ENCODE results near the gene SLC49A3.

DNA sequence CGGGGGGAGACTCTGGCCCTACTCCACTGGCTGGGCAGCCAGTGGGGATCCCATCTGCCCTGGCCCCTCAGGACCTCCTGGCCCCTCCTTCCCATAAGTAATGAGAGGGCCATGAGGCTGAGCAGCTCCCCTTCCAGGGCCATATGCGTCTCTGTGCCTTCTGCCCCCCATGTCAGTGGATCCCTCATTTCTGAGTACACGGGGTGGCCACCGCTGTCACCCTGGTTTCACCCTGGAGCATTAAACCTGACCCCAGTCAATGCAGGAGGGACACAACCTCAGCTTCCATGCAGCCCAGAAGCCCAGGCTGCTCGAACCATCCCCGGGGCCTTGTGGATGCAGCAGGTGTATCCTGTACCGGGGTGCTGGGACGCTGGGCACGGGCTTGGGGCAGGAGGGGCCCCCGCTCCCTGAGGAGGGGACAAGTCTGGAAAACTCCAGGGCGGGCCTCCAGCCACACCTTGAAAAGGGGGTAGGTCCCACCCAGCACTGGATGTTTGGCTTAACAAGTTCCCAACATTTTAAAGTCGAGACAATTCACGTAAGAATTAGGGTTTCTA lies 39.1 kb downstream of the SLC49A3 start:
- TF ChIP-seq POLR2A (IDR thresholded peaks at IDR 0.05; ENCODE audit: borderline replicate concordance, extremely low read depth, insufficient read depth, insufficient read length) = no peak
- TF ChIP-seq, protein P1, sequence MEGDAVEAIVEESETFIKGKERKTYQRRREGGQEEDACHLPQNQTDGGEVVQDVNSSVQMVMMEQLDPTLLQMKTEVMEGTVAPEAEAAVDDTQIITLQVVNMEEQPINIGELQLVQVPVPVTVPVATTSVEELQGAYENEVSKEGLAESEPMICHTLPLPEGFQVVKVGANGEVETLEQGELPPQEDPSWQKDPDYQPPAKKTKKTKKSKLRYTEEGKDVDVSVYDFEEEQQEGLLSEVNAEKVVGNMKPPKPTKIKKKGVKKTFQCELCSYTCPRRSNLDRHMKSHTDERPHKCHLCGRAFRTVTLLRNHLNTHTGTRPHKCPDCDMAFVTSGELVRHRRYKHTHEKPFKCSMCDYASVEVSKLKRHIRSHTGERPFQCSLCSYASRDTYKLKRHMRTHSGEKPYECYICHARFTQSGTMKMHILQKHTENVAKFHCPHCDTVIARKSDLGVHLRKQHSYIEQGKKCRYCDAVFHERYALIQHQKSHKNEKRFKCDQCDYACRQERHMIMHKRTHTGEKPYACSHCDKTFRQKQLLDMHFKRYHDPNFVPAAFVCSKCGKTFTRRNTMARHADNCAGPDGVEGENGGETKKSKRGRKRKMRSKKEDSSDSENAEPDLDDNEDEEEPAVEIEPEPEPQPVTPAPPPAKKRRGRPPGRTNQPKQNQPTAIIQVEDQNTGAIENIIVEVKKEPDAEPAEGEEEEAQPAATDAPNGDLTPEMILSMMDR (IDR thresholded peaks at IDR 0.05 in 2 of 3, conservative IDR thresholded peaks at IDR 0.05 in 1 of 3; ENCODE audit: borderline replicate concordance in 1 of 3, insufficient read depth in 1 of 3, low read depth in 2 of 3, low read length in 2 of 3) = no peak
- TF ChIP-seq, protein P2, sequence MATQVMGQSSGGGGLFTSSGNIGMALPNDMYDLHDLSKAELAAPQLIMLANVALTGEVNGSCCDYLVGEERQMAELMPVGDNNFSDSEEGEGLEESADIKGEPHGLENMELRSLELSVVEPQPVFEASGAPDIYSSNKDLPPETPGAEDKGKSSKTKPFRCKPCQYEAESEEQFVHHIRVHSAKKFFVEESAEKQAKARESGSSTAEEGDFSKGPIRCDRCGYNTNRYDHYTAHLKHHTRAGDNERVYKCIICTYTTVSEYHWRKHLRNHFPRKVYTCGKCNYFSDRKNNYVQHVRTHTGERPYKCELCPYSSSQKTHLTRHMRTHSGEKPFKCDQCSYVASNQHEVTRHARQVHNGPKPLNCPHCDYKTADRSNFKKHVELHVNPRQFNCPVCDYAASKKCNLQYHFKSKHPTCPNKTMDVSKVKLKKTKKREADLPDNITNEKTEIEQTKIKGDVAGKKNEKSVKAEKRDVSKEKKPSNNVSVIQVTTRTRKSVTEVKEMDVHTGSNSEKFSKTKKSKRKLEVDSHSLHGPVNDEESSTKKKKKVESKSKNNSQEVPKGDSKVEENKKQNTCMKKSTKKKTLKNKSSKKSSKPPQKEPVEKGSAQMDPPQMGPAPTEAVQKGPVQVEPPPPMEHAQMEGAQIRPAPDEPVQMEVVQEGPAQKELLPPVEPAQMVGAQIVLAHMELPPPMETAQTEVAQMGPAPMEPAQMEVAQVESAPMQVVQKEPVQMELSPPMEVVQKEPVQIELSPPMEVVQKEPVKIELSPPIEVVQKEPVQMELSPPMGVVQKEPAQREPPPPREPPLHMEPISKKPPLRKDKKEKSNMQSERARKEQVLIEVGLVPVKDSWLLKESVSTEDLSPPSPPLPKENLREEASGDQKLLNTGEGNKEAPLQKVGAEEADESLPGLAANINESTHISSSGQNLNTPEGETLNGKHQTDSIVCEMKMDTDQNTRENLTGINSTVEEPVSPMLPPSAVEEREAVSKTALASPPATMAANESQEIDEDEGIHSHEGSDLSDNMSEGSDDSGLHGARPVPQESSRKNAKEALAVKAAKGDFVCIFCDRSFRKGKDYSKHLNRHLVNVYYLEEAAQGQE (IDR thresholded peaks at IDR 0.05; ENCODE audit: low read depth) = no peak
- TF ChIP-seq RAD21 (IDR thresholded peaks at IDR 0.05; ENCODE audit: low read depth) = no peak
- TF ChIP-seq, protein P3, sequence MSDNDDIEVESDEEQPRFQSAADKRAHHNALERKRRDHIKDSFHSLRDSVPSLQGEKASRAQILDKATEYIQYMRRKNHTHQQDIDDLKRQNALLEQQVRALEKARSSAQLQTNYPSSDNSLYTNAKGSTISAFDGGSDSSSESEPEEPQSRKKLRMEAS (IDR thresholded peaks at IDR 0.05) = no peak
- TF ChIP-seq ZNF274 (IDR thresholded peaks at IDR 0.05; ENCODE audit: low read depth, low read length) = no peak
- TF ChIP-seq POLR2AphosphoS5 (IDR thresholded peaks at IDR 0.05; ENCODE audit: low read depth, low read length) = no peak
- no peak for TF ChIP-seq SIN3A (IDR thresholded peaks at IDR 0.05; ENCODE audit: low read depth)
- no peak for TF ChIP-seq SRF (IDR thresholded peaks at IDR 0.05; ENCODE audit: low read depth)
- no peak for TF ChIP-seq YY1 (IDR thresholded peaks at IDR 0.05; ENCODE audit: extremely low read depth, insufficient replicate concordance, low read depth, low read length)
- TF ChIP-seq EZH2 (IDR thresholded peaks at IDR 0.05) = no peak
- TF ChIP-seq ZFX (IDR thresholded peaks at IDR 0.05) = no peak
- no peak for TF ChIP-seq EZH2phosphoT487 (IDR thresholded peaks at IDR 0.05; ENCODE audit: borderline replicate concordance)

Measured in HCT116 (cell line).